Measurements from ENCODE around the gene EIF1B.

The EIF1B gene

DNA sequence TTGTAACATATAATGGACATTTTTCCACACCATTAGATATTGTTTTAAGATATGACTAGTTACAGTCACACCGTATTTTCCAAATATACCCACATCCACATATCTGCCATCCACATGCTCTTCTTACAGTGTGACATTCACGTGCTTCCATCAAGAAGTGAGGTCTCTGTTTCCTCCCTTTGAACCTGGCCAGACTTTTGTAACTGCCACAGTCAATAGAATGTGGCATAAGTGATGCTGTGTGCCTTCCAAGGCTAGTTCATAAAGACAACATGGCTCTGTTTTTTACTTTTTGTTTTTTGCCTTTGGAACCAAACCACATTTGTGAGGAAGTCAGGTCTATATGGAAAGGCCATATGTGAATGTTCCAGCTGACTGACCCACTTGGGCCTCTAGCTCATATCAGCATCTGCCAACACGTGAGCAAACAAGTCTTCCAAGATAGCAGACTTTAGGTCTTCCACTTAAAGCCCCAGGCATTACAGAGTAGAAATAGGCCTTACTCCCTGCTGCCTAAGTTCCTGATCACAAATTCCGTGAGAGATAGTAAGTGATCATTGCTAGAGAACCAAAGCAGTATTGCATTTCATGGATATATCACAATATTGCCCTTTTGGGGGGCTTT, 27.1 kb downstream of the EIF1B start:
- TF ChIP-seq POLR2AphosphoS5 (IDR thresholded peaks at IDR 0.05; ENCODE audit: low read depth, low read length) (no peak), TAF1 (IDR thresholded peaks at IDR 0.05; ENCODE audit: low read depth, low read length) (no peak), PAX5 (IDR thresholded peaks at IDR 0.05; ENCODE audit: insufficient read depth, low read length, severe bottlenecking) (no peak), POU2F2 (IDR thresholded peaks at IDR 0.05; ENCODE audit: low read depth, low read length) (no peak), POLR2A (IDR thresholded peaks at IDR 0.05; ENCODE audit: low read depth, low read length) (no peak), SPI1 (IDR thresholded peaks at IDR 0.05; ENCODE audit: low read depth, low read length) (no peak)
- DNase-seq (ENCODE audit: insufficient read length, low spot score) (no peak), FAIRE-seq (no peak)

DNA sequence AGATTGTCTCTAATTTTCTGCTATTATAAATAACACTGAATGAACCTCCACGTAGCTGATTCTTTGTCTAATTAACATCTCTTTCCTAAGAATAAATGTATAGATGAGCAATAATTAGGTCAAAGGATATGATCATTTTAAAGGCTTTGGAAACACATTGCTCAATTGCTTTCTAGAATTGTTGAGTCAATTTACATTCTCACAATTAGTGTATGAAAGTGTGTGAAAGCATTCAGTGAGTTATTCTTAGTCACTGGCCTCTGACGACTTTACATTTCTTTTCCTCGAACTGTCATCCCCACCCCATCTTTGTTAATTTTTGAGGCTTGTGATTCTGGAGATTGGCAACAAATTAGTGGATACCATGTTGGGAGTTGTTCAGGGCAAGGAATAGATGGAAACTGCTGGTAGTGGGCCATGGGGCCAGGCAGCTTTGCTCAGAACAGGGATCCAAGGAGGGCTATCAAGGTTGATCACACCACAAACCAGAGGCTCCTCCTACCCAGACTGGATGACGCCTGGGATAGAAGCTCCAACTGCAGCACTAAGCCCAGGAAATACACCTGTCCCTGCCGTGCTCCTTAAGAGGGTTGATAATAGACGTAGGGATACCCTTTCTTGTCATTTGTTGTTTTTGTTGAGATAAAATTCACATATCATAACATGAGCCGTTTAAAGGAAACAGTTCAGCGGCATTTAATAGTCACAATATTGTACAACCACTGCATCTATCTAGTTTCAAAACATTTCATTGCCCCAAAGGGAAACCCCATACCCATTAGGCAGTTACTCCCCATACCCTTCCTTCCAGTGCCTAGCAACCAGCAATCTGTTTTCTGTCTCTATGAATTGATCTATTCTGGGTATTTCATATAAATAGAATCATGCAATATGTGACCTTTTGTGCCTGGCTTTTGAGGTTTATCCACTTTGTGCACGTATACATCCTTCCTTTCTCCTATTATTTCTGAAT, 27.9 kb downstream of the EIF1B start:
- FAIRE-seq (peak; percentile 38), DNase-seq (ENCODE audit: insufficient read length, low spot score) (no peak)
- no peak for TF ChIP-seq TAF1 (IDR thresholded peaks at IDR 0.05; ENCODE audit: low read depth, low read length)
- no peak for TF ChIP-seq SPI1 (IDR thresholded peaks at IDR 0.05; ENCODE audit: low read depth, low read length)
- TF ChIP-seq POLR2AphosphoS5 (IDR thresholded peaks at IDR 0.05; ENCODE audit: low read depth, low read length) = no peak

DNA sequence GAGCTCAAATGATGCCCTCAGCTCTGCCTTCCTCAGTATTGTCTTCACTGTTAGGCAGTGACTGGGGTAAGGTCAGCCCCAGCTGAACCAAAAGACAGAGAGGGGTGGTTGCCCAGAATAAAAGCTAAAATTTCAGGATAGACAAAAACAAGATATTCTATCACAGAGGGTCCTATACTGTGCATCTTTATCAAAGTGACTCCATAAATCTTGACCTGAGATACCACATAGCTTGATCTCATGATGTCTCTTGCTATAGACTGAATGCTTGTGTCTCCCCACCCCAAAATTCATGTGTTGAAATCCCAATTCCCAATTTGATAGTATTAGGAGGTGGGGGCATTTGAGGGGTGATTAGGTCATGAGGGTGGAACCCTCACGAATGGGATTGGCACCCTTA, 30.4 kb downstream of the EIF1B start:
- TF ChIP-seq PAX5 (IDR thresholded peaks at IDR 0.05; ENCODE audit: insufficient read depth, low read length, severe bottlenecking) (no peak), TAF1 (IDR thresholded peaks at IDR 0.05; ENCODE audit: low read depth, low read length) (no peak), SPI1 (IDR thresholded peaks at IDR 0.05; ENCODE audit: low read depth, low read length) (no peak), POLR2AphosphoS5 (IDR thresholded peaks at IDR 0.05; ENCODE audit: low read depth, low read length) (no peak), POU2F2 (IDR thresholded peaks at IDR 0.05; ENCODE audit: low read depth, low read length) (no peak), POLR2A (IDR thresholded peaks at IDR 0.05; ENCODE audit: low read depth, low read length) (no peak)
- DNase-seq (ENCODE audit: insufficient read length, low spot score) = no peak
- FAIRE-seq = no peak

DNA sequence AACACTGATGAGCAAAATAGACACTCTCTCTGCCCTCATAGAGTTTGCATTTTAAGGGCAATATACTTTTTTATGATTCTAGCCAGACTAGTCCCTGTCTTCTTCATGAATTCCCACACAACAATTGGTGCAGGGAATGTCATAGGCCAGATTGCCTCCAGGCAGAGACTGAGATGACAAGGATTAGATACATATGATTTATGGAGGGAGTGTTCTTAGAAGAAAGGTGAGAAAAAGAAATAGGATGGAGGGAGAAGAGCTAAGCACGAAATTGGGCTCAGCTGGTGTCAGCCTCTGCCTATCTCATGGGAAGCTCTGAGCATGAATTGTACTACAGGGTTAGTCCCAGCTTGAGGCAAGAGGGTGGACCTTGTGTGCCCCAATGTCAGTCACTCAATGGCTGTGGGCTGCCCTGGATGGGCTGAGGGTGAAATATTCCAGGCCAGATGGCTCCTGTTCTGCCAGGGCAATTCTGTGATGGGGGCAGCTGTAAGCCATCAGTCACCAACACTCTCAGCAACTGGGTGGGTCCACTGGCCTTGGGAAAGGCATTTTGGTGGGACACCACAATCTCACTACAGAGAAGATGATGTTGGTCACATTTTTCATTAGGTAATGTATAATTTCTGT, 31.1 kb downstream of the EIF1B start:
- FAIRE-seq = no peak
- TF ChIP-seq TAF1 (IDR thresholded peaks at IDR 0.05; ENCODE audit: low read depth, low read length) (no peak), POLR2AphosphoS5 (IDR thresholded peaks at IDR 0.05; ENCODE audit: low read depth, low read length) (no peak), POLR2A (IDR thresholded peaks at IDR 0.05; ENCODE audit: low read depth, low read length) (no peak), SPI1 (IDR thresholded peaks at IDR 0.05; ENCODE audit: low read depth, low read length) (no peak), PAX5 (IDR thresholded peaks at IDR 0.05; ENCODE audit: insufficient read depth, low read length, severe bottlenecking) (no peak), POU2F2 (IDR thresholded peaks at IDR 0.05; ENCODE audit: low read depth, low read length) (no peak)
- DNase-seq (ENCODE audit: insufficient read length, low spot score) = no peak

DNA sequence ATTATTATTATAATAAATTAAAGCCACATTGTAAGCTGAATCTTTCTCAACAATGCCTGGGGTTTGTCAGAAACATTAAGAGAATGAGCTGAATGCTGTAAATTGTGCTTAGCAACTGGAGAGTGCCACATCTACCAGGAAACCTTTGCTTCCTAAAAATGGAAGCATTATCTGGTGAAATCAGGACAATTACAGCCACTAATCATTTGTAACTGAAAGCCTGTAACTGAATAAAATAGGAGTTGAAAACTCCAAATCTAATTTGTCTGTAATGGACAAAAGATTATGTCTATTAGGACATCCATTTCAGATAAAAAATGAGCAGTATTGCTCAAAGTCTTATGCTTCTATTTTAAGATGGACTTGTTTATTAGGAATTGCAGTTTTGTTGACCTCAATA, 32.2 kb downstream of the EIF1B start:
- FAIRE-seq = no peak
- TF ChIP-seq POLR2AphosphoS5 (IDR thresholded peaks at IDR 0.05; ENCODE audit: low read depth, low read length) = no peak
- DNase-seq (ENCODE audit: insufficient read length, low spot score) = no peak

DNA sequence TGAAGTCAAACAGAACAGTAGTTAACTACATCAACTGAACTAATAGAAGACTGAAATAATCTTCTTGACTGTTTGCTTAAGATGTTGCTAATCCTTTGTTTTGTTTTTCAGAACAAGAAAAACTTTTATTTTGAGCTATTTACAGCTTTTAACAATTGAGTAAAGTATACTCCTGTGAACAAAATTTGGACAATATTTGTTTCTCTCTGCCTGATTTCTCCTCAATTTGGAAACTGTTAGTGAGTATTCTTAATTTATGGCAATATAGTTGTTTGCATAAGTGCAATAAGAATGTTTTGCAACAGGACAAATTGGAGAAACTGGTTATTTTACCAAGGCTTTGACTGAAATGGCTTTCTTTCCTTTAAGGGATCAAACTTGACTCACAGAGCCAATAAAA, 41.0 kb downstream of the EIF1B start:
- no peak for TF ChIP-seq PAX5 (IDR thresholded peaks at IDR 0.05; ENCODE audit: insufficient read depth, low read length, severe bottlenecking)
- no peak for TF ChIP-seq POLR2AphosphoS5 (IDR thresholded peaks at IDR 0.05; ENCODE audit: low read depth, low read length)
- no peak for TF ChIP-seq POU2F2 (IDR thresholded peaks at IDR 0.05; ENCODE audit: low read depth, low read length)
- no peak for TF ChIP-seq SPI1 (IDR thresholded peaks at IDR 0.05; ENCODE audit: low read depth, low read length)
- TF ChIP-seq TAF1 (IDR thresholded peaks at IDR 0.05; ENCODE audit: low read depth, low read length) = no peak
- TF ChIP-seq POLR2A (IDR thresholded peaks at IDR 0.05; ENCODE audit: low read depth, low read length) = no peak
- no peak for FAIRE-seq
- no peak for DNase-seq (ENCODE audit: insufficient read length, low spot score)

DNA sequence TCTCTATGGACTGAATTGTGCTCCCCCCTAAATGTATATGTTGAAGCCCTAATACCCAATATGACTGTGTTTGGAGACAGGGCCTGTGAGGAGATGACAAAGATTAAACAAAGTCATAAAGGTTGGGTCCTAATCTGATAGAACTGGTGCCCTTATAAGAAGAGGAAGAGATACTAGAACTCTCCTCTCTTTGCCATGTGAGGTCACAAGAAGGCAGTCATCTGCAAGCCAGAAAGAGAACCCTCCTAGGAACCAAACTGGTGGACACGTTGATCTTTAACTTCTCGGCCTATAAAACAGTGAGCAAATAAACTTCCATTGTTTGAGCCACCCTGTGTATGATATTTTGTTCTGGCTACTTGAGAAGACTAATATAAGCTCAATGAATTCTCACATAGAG, 45.9 kb downstream of the EIF1B start:
- FAIRE-seq (no peak), DNase-seq (ENCODE audit: insufficient read length, low spot score) (no peak)
- no peak for TF ChIP-seq SPI1 (IDR thresholded peaks at IDR 0.05; ENCODE audit: low read depth, low read length)
- no peak for TF ChIP-seq TAF1 (IDR thresholded peaks at IDR 0.05; ENCODE audit: low read depth, low read length)
- TF ChIP-seq PAX5 (IDR thresholded peaks at IDR 0.05; ENCODE audit: insufficient read depth, low read length, severe bottlenecking) = no peak
- no peak for TF ChIP-seq POLR2A (IDR thresholded peaks at IDR 0.05; ENCODE audit: low read depth, low read length)
- no peak for TF ChIP-seq POU2F2 (IDR thresholded peaks at IDR 0.05; ENCODE audit: low read depth, low read length)
- no peak for TF ChIP-seq POLR2AphosphoS5 (IDR thresholded peaks at IDR 0.05; ENCODE audit: low read depth, low read length)

DNA sequence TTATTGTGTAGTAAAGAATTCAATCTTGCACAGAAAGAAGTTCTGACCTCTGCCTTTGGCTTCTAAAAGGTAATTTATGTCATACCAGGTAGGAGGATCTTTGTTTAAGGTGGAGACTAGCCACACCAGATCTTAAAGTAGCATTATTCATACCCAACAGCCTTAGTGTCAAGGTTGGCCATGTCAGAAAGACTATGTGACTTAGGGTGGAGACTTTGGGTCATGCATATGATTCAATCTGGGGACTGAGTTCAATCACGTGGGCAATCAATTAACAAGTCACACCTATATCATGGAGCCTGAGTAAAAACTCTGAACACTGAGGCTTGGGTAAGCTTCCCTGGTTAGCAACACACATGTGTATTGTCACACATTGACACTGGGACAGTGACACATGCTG, 48.9 kb downstream of the EIF1B start:
- DNase-seq (ENCODE audit: insufficient read length, low spot score) (no peak), FAIRE-seq (no peak)
- TF ChIP-seq SPI1 (IDR thresholded peaks at IDR 0.05; ENCODE audit: low read depth, low read length) = no peak
- no peak for TF ChIP-seq POU2F2 (IDR thresholded peaks at IDR 0.05; ENCODE audit: low read depth, low read length)
- TF ChIP-seq PAX5 (IDR thresholded peaks at IDR 0.05; ENCODE audit: insufficient read depth, low read length, severe bottlenecking) = no peak
- TF ChIP-seq TAF1 (IDR thresholded peaks at IDR 0.05; ENCODE audit: low read depth, low read length) = no peak
- no peak for TF ChIP-seq POLR2AphosphoS5 (IDR thresholded peaks at IDR 0.05; ENCODE audit: low read depth, low read length)
- TF ChIP-seq POLR2A (IDR thresholded peaks at IDR 0.05; ENCODE audit: low read depth, low read length) = no peak

Data from GM12891 (cell line).